OCI-LY7 (cell line): ENCODE measurements around the gene MAPK4. TPM values are rescaled to one million over a fixed set of nuclear protein-coding genes. Genes with fewer than 3 reads are reported as not detected.

Experiments used
- BruUV-seq: library from RNA; stranded (reverse); fragments of 400-500 nt; replicated peaks from 2 replicates; lab custom pipeline; 2021; lab: Mats Ljungman, UMichigan
- CTCF ChIA-PET: fragments of 300-600 bp; sonication (Branson Sonifier 250); formaldehyde crosslinking; loops from one replicate; lab custom pipeline; 2022; ENCODE audit warnings: antibody characterized with exemption; ENCODE audit not compliant: unreplicated experiment; lab: Charles Lee
- POLR2A ChIA-PET: fragments of 300-600 bp; sonication (Branson Sonifier 250); formaldehyde crosslinking; loops from one replicate; lab custom pipeline; 2022; ENCODE audit warnings: antibody characterized with exemption; lab: Charles Lee
- DNase-seq: peaks from one replicate; pipeline ENCODE4 v3.0.0-alpha.2; 2015; ENCODE audit warnings: low spot score
- H2AFZ ChIP-seq: fragments of 200-600 bp; sonication (generic), shearing (Covaris generic); 2 replicates; pipeline ENCODE4 v1.6.1; 2014; ENCODE audit warnings: mild to moderate bottlenecking, antibody characterized with exemption, low read length, moderate library complexity
- H3K27ac ChIP-seq: fragments of 200-600 bp; sonication (generic); 2 replicates; pipeline ENCODE4 v1.5.1; 2014; ENCODE audit warnings: mixed run types, low read depth, mild to moderate bottlenecking, moderate library complexity, low read length, inconsistent platforms; ENCODE audit not compliant: poor library complexity, severe bottlenecking
- H3K36me3 ChIP-seq: fragments of 200-600 bp; sonication (generic); 2 replicates; pipeline ENCODE4 v1.6.1; 2014; ENCODE audit warnings: mild to moderate bottlenecking, antibody characterized with exemption, low read length, moderate library complexity, mixed read lengths; ENCODE audit not compliant: insufficient read depth
- H3K4me1 ChIP-seq: fragments of 200-600 bp; sonication (generic); 2 replicates; pipeline ENCODE4 v1.5.1; 2014; ENCODE audit warnings: mild to moderate bottlenecking, low read length; ENCODE audit not compliant: insufficient read depth, poor library complexity, severe bottlenecking
- H3K4me2 ChIP-seq: fragments of 200-600 bp; sonication (generic); 2 replicates; pipeline ENCODE4 v1.6.1; 2014; ENCODE audit warnings: mild to moderate bottlenecking, low read length
- H3K4me3 ChIP-seq: fragments of 200-600 bp; sonication (generic); 2 replicates; pipeline ENCODE4 v1.5.1; 2014; ENCODE audit warnings: mild to moderate bottlenecking, low read depth, low read length; ENCODE audit not compliant: poor library complexity, severe bottlenecking
- H3K79me2 ChIP-seq: fragments of 200-600 bp; sonication (generic); 2 replicates; pipeline ENCODE4 v1.6.1; 2016; ENCODE audit warnings: low read depth, mild to moderate bottlenecking, low read length, moderate library complexity, mixed read lengths; ENCODE audit not compliant: insufficient read depth
- H3K9me2 ChIP-seq: fragments of 200-600 bp; sonication (generic); 2 replicates; pipeline ENCODE4 v1.6.1; 2016; ENCODE audit warnings: mild to moderate bottlenecking, low read length, mixed read lengths; ENCODE audit not compliant: insufficient read depth
- H3K9me3 ChIP-seq: fragments of 200-600 bp; sonication (generic); 2 replicates; pipeline ENCODE4 v1.6.1; 2014; ENCODE audit warnings: mild to moderate bottlenecking, mixed run types, low read length, mixed read lengths
- H4K20me1 ChIP-seq: fragments of 200-600 bp; sonication (generic); 2 replicates; pipeline ENCODE4 v1.6.1; 2014; ENCODE audit warnings: mild to moderate bottlenecking, antibody characterized with exemption, low read length, moderate library complexity, mixed read lengths; ENCODE audit not compliant: insufficient read depth
- EZH2phosphoT487 ChIP-seq: fragments of 200-600 bp; sonication (generic); IDR thresholded peaks from 2 replicates; pipeline ENCODE4 v1.6.1; 2018; ENCODE audit warnings: low read depth, borderline replicate concordance, mild to moderate bottlenecking, mixed run types, antibody characterized with exemption, low read length, moderate library complexity, mixed read lengths
- intact Hi-C: fragments of 100-400 bp; cut with micrococcal nuclease; formaldehyde crosslinking; loops from one replicate; pipeline ENCODE4 v1.10.0; 2022; ENCODE audit not compliant: unreplicated experiment
- total RNA-seq, 2 experiments: library from RNA; depleted of rRNA in 1 of 2; stranded (reverse); fragments of >200 nt in 1 of 2; shearing (Covaris generic) in 1 of 2; gene quantifications; 2 replicates each; pipeline ENCODE4 v1.2.3, GENCODE V29; 2014 to 2022
- TF ChIP-seq, protein P1 (sequence below): fragments of 200-600 bp; sonication (generic); conservative IDR thresholded peaks from 2 replicates; pipeline ENCODE4 v1.5.1; 2014; ENCODE audit warnings: mild to moderate bottlenecking, antibody characterized with exemption, low read length, moderate library complexity, mixed read lengths

MAPK4 gene
- total RNA-seq, 2 experiments from 2014 or later, result not detected

DNA sequence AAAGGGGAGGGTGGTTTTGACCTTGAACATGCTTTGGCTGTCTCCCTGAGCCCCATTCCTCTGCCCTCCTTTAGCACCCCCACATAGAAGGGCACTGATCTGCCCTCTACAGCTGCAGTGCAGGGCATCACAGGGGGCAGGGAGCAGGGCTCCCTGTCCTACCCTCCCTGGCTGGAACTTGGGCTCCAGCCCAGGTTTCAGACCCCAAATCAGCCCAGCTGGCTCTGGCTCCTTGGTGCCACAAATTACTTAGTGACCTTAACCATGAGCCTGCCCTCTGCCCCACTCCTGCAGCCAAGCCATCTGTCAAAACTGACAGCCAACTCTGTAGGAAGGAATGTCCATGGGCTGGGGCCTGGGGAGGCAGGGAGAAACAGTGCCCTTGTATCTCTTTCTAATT lies 105.6 kb downstream of the MAPK4 start:
- ChIA-PET CTCF (no interaction called here), POLR2A (no interaction called here)
- H3K9me3 ChIP-seq, result no peaks in the 10 kb centered on the region
- H3K27ac ChIP-seq, result no peak overlapping the region
- no TSS peak for BruUV-seq
- no peak overlapping the region for H2AFZ ChIP-seq
- no peak for DNase-seq
- no peaks in the 10 kb centered on the region for H4K20me1 ChIP-seq
- no peaks in the 10 kb centered on the region for H3K4me1 ChIP-seq
- H3K4me2 ChIP-seq, result no peak overlapping the region
- H3K9me2 ChIP-seq, result no peaks in the 10 kb centered on the region
- TF ChIP-seq EZH2phosphoT487, result no peak
- TF ChIP-seq, protein P1, sequence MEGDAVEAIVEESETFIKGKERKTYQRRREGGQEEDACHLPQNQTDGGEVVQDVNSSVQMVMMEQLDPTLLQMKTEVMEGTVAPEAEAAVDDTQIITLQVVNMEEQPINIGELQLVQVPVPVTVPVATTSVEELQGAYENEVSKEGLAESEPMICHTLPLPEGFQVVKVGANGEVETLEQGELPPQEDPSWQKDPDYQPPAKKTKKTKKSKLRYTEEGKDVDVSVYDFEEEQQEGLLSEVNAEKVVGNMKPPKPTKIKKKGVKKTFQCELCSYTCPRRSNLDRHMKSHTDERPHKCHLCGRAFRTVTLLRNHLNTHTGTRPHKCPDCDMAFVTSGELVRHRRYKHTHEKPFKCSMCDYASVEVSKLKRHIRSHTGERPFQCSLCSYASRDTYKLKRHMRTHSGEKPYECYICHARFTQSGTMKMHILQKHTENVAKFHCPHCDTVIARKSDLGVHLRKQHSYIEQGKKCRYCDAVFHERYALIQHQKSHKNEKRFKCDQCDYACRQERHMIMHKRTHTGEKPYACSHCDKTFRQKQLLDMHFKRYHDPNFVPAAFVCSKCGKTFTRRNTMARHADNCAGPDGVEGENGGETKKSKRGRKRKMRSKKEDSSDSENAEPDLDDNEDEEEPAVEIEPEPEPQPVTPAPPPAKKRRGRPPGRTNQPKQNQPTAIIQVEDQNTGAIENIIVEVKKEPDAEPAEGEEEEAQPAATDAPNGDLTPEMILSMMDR, result no peak
- intact Hi-C loops, result no loop called here
- H3K36me3 ChIP-seq, result no peaks in the 10 kb centered on the region
- no peak overlapping the region for H3K4me3 ChIP-seq
- no peaks in the 10 kb centered on the region for H3K79me2 ChIP-seq

DNA sequence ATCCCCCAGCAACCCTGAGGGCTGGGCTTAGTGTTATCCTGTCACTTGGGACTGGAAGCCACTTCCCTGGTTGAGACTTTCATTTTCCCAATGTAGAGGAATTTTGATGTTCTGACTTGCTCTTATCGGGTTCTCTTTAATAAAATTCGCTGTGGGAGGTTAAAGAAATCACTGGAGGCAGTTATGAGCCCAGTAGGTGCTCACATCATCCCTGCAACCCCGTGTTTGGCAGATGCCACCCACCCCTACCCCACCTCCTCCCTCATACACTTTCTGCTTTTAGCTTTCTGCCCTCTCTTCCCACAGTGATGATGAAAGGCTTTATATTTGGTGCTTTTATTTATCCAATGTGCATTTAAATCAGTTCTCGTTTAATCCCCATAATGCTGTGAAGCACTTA lies 106.6 kb downstream of the MAPK4 start:
- ChIA-PET CTCF (no interaction called here), POLR2A (interaction anchor here (0.6 kb wide), 1 partner anchor 739 kb away, joined by 4 read pairs; no protein-coding TSS in a partner anchor)

DNA sequence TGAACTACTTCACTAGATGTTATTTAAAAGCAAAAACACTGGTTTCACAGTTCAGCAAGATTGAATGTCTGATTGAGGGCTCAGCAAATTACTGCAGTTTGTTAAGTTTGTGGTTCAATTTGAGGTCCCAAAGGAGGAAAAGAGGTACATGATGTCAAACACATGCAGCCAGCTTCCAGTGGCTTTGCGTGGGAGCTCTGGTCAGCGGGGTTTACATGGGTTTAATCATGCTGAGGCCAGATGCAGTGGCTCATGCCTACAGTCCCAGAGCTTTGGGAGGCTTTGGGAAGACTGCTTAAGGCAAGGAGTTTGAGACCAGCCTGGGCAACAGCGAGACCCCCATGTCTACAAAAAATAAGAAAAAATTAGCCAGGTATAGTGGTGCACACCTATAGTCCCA lies 111.5 kb downstream of the MAPK4 start:
- Histone ChIP-seq H3K36me3 (no peaks in the 10 kb centered on the region), H2AFZ (no peak overlapping the region), H3K9me3 (no peaks in the 10 kb centered on the region), H3K4me1 (no peaks in the 10 kb centered on the region), H3K4me2 (no peak overlapping the region), H3K27ac (no peak overlapping the region), H3K4me3 (no peak overlapping the region), H3K79me2 (no peaks in the 10 kb centered on the region), H3K9me2 (no peaks in the 10 kb centered on the region), H4K20me1 (no peaks in the 10 kb centered on the region)
- BruUV-seq, result no TSS peak
- CTCF ChIA-PET, result interaction anchor here (0.9 kb wide), 1 partner anchor 8 kb away, joined by 3 read pairs; no protein-coding TSS in a partner anchor
- TF ChIP-seq, protein P1, result no peak
- no peak for TF ChIP-seq EZH2phosphoT487
- intact Hi-C loops, result no loop called here
- POLR2A ChIA-PET, result interaction anchor here (0.6 kb wide), 1 partner anchor 1572 kb away, joined by 3 read pairs; no protein-coding TSS in a partner anchor
- no peak for DNase-seq

More for the DNA sequence above, 106.6 kb downstream of the MAPK4 start:
- no peaks in the 10 kb centered on the region for H3K9me3 ChIP-seq
- no peaks in the 10 kb centered on the region for H4K20me1 ChIP-seq
- H3K4me1 ChIP-seq, result no peaks in the 10 kb centered on the region
- H3K4me2 ChIP-seq, result no peak overlapping the region
- no peak overlapping the region for H3K4me3 ChIP-seq
- no peak for DNase-seq
- H2AFZ ChIP-seq, result no peak overlapping the region
- BruUV-seq, result no TSS peak
- H3K79me2 ChIP-seq, result no peaks in the 10 kb centered on the region
- H3K36me3 ChIP-seq, result no peaks in the 10 kb centered on the region
- TF ChIP-seq, protein P1, result no peak
- TF ChIP-seq EZH2phosphoT487, result no peak
- intact Hi-C loops, result no loop called here
- H3K9me2 ChIP-seq, result no peaks in the 10 kb centered on the region
- no peak overlapping the region for H3K27ac ChIP-seq
